HG03039 (cell line): ENCODE results near the gene ADD3.
"Not testable (repeated sequence)": the region's sequence is repeated elsewhere in the genome, so short reads cannot be mapped to it uniquely, and the experiment has no call there.

Experiments used
- ATAC-seq: cut with Tn5 transposase; IDR thresholded peaks from one replicate; pipeline ENCODE4 v1.9.1; 2021; ENCODE audit warnings: mild to moderate bottlenecking, moderate library complexity; ENCODE audit not compliant: unreplicated experiment

Gene ADD3

GRCh38 chr10:110101464-110102144 is 93.8 kb downstream of the ADD3 start:
- no peak for ATAC-seq

GRCh38 chr10:110103921-110104461 is 96.2 kb downstream of the ADD3 start:
- no peak for ATAC-seq

GRCh38 chr10:110105873-110106272 is 98.1 kb downstream of the ADD3 start:
- ATAC-seq, result no peak

GRCh38 chr10:110107430-110107829 is 99.6 kb downstream of the ADD3 start:
- ATAC-seq, result no peak

- no peak for ATAC-seq
Observed at GRCh38 chr10:110107887-110108286, 100.1 kb downstream of the ADD3 start.

GRCh38 chr10:110109511-110109910 is 101.7 kb downstream of the ADD3 start:
- no peak for ATAC-seq

- ATAC-seq, result no peak
Observed at GRCh38 chr10:110110338-110110737, 102.6 kb downstream of the ADD3 start.

- no peak for ATAC-seq
Observed at GRCh38 chr10:110113670-110114337, 106.0 kb downstream of the ADD3 start.

GRCh38 chr10:110114668-110115067 is 106.9 kb downstream of the ADD3 start:
- ATAC-seq, result not testable (repeated sequence)

GRCh38 chr10:110115784-110116520 is 108.2 kb downstream of the ADD3 start:
- ATAC-seq, result no peak

GRCh38 chr10:110118891-110119621 is 111.3 kb downstream of the ADD3 start:
- ATAC-seq, result no peak

- ATAC-seq, result no peak
Observed at GRCh38 chr10:110123594-110123993, 115.8 kb downstream of the ADD3 start.

- ATAC-seq, result no peak
Observed at GRCh38 chr10:110129490-110129889, 121.7 kb downstream of the ADD3 start.

- ATAC-seq, result no peak
Observed at GRCh38 chr10:110134917-110135316, 127.1 kb downstream of the ADD3 start.

GRCh38 chr10:110135836-110136235 is 128.1 kb downstream of the ADD3 start:
- not testable (repeated sequence) for ATAC-seq

GRCh38 chr10:110137142-110137545 is 129.4 kb downstream of the ADD3 start:
- ATAC-seq, result no peak

- ATAC-seq, result no peak
Observed at GRCh38 chr10:110138197-110138812, 130.5 kb downstream of the ADD3 start.

- no peak for ATAC-seq
Observed at GRCh38 chr10:110141185-110141584, 133.4 kb downstream of the ADD3 start.

- ATAC-seq, result no peak
Observed at GRCh38 chr10:110141871-110142635, 134.3 kb downstream of the ADD3 start.

- ATAC-seq, result no peak
Observed at GRCh38 chr10:110142965-110143364, 135.2 kb downstream of the ADD3 start.
